HFF-Myc (cell line): Measurements from ENCODE around the gene ANKRD12.

Experiments
- DNase-seq: peaks from one replicate; pipeline ENCODE4 v3.0.0-alpha.2; 2011; ENCODE audit warnings: low read depth; ENCODE audit errors: extremely low read depth
- H3K4me3 ChIP-seq: replicated peaks from 2 replicates; pipeline ENCODE4 v1.5.1; 2011; ENCODE audit warnings: low read depth, mild to moderate bottlenecking, control low read depth, low read length
- TF ChIP-seq, protein P1 (sequence below): IDR thresholded peaks from 2 replicates; pipeline ENCODE4 v1.5.1; 2012; ENCODE audit warnings: mild to moderate bottlenecking, low read depth, low read length, control low read depth; ENCODE audit errors: missing control alignments

ANKRD12 gene

GRCh38 chr18:9196568-9196967 is 60.0 kb downstream of the ANKRD12 start:
- H3K4me3 ChIP-seq, result no peak overlapping the region
- DNase-seq, result no peak
- TF ChIP-seq, protein P1, sequence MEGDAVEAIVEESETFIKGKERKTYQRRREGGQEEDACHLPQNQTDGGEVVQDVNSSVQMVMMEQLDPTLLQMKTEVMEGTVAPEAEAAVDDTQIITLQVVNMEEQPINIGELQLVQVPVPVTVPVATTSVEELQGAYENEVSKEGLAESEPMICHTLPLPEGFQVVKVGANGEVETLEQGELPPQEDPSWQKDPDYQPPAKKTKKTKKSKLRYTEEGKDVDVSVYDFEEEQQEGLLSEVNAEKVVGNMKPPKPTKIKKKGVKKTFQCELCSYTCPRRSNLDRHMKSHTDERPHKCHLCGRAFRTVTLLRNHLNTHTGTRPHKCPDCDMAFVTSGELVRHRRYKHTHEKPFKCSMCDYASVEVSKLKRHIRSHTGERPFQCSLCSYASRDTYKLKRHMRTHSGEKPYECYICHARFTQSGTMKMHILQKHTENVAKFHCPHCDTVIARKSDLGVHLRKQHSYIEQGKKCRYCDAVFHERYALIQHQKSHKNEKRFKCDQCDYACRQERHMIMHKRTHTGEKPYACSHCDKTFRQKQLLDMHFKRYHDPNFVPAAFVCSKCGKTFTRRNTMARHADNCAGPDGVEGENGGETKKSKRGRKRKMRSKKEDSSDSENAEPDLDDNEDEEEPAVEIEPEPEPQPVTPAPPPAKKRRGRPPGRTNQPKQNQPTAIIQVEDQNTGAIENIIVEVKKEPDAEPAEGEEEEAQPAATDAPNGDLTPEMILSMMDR, result no peak

DNA sequence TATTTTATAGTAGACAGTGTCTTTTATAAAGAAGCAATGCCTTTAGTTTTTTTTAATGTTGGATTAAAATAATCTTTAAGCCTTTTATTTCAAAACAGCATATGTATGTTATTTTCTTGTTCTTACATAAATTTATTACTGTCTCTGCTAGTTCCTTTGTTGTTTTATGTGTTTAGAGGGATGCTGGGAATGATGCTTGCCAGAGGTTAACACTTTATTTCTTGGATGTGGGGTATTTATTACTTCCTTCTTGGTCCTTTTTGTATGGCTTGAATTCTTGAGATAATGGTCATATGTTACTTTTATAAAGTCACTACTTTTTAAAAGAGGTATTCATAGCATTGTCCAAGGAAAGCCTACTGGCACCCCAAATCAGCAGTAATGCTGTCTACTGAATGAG is 63.1 kb downstream of the ANKRD12 start:
- TF ChIP-seq, protein P1, result no peak
- DNase-seq, result no peak
- no peak overlapping the region for H3K4me3 ChIP-seq

- no peak overlapping the region for H3K4me3 ChIP-seq
- no peak for DNase-seq
- TF ChIP-seq, protein P1, result no peak
Measured at GRCh38 chr18:9201224-9201623, 64.6 kb downstream of the ANKRD12 start.

- DNase-seq, result no peak
- TF ChIP-seq, protein P1, result no peak
- H3K4me3 ChIP-seq, result no peak overlapping the region
Measured at GRCh38 chr18:9204659-9205058, 68.1 kb downstream of the ANKRD12 start.

GRCh38 chr18:9206421-9206820 is 69.8 kb downstream of the ANKRD12 start:
- H3K4me3 ChIP-seq, result no peak overlapping the region
- TF ChIP-seq, protein P1, result no peak
- no peak for DNase-seq

- no peak for DNase-seq
- H3K4me3 ChIP-seq, result no peak overlapping the region
- TF ChIP-seq, protein P1, result no peak
Measured at GRCh38 chr18:9209279-9209678, 72.7 kb downstream of the ANKRD12 start.

DNA sequence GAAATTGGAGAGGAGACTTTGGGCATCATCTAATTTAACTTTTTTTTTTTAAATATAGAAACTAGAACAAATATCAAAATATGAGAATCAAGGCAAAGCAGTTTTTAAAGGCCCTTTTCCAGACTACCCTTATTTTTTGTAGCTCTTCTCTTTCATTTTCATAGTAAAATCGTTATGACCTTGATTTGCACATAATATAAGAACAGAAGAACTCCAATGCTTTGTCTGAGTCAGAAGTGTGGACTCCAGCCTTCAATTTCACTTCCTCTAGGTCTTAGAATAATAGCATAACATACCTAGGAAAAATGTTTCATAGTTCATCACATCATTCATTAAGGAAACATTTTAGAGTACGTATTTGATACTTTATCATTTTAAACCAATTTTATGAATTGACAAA is 74.4 kb downstream of the ANKRD12 start:
- TF ChIP-seq, protein P1, result no peak
- no peak for DNase-seq

More for the DNA sequence above, 74.4 kb downstream of the ANKRD12 start:
- no peak overlapping the region for H3K4me3 ChIP-seq
